GM10847 (cell line): ENCODE results near the gene SLC47A2.

Experiments used
- POLR2A ChIP-seq: IDR thresholded peaks from 2 replicates; pipeline ENCODE4 v1.6.1; 2011; ENCODE audit not compliant: insufficient read length; ENCODE audit errors: extremely low read depth

The SLC47A2 gene

DNA sequence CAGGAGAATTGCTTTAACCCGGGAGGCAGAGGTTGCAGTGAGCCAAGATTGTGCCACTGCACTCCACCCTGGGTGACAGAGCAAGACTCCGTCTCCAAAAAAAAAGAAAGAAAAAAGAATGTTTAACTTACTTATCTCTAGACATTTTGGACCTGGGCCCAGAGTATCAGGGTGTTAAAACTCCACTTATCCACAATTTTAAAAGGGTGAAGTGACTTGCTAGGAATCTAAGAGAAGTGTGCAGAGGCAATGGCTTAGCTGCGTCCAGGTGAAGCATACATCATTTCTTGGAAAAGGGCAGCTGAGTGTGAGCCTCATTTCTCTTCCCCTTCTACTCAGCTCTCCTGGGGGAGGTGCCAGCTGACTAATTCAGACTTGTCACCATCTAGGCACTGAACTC is 42.8 kb downstream of the SLC47A2 start:
- no peak for TF ChIP-seq POLR2A

DNA sequence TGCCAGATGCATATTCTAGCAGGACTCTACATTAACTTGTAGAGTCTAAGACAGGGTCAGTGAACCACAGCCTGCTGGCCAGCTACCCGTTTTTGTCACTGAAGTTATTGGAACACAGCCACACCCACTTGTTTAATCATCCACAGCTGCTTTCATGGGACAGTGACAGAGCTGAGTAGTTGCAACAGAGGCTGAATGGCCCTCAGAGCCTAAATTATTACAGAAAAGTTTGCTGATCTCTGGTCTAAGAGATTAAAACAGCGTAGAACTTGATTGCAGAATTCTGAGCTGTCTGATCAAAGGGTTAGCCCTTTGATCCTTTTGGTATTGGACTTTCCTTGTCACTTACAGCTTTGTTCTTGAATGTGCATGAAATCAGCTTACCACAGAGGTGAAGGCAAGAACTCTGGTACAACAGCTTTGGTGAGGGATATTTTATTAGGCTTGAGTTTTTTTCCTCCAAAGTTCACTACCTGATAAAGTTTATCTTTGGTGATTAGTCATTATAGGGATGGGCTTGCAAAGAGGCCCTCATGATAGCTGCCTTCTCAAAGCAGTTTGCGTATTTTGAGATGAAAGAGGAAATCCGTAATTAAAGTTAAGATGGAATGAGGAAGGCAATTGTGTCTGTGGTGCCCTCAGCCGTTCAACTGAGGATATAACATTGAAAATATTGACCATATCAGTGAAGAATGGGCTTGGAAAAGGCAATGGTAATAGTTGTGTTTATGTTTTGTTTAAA is 44.2 kb downstream of the SLC47A2 start:
- TF ChIP-seq POLR2A: no peak

GRCh38 chr17:19671433-19671832 is 45.0 kb downstream of the SLC47A2 start:
- no peak for TF ChIP-seq POLR2A

GRCh38 chr17:19670908-19671307 is 45.5 kb downstream of the SLC47A2 start:
- TF ChIP-seq POLR2A: no peak

DNA sequence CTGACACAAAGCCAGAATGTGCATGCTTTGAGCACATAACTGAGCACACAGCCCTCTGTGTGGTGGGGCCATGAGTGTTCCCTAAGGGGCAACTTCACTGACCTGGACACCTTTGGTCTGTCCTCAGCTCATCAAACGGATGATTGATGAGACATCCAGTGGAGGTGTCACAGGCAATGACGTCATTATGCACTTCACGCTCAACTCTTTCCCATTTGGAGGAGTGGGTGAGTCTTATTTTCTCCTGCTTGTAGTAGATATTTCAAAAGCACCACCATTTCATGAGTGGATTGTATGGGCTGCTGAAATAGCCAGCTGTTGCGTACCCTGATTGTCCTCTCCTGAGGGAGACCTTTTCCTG is 51.6 kb downstream of the SLC47A2 start:
- TF ChIP-seq POLR2A: no peak

- TF ChIP-seq POLR2A: no peak
These were observed 52.1 kb downstream of the SLC47A2 start for GRCh38 chr17:19664136-19664820.

DNA sequence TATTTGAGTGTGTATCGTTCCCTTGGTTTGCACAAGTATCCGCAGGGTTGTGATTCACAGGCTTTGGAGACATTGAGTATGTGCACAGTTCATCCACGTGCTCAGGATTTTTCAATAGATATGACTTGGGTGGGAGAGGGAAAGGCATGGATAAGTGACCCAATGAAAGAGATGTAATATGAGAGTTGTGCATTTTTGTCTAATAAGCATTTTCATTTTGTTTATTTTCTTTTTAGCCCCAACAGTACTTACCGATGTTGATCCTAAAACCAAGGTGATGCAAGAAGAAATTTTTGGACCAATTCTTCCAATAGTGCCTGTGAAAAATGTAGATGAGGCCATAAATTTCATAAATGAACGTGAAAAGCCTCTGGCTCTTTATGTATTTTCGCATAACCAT is 53.3 kb downstream of the SLC47A2 start:
- TF ChIP-seq POLR2A: no peak

- TF ChIP-seq POLR2A: no peak
These were observed 55.3 kb downstream of the SLC47A2 start for GRCh38 chr17:19661121-19661520.

DNA sequence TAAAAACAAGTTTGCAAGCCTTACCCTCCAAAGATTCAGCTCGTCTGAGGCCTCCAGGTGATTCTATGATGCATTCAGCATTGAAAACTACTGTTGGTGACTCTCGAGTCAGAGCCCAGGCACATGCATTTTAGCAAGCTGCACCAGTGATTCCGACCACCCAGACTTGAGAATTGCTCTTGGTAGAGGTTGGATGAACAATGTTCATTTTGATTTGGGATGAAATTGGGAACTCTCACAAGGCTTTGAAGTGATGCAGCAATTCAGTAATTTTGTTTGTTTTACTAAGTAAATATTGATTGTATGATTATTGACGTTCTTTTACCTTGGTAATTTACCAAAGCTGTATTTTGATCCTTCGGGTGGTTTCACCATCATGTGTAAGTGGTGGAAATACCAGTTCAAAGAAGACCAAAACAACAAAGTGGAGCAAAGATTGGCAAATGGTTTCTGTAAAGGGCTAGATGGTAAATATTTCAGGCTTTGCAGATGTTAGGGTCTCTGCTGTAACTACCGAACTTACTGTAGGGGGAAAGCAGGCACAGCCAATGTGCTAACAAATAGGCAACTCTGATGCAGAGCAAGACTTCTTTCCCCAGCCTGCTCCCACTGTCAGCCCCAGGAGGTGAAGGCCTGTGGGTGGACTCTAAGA is 56.0 kb downstream of the SLC47A2 start:
- no peak for TF ChIP-seq POLR2A

- no peak for TF ChIP-seq POLR2A
These were observed 56.8 kb downstream of the SLC47A2 start for GRCh38 chr17:19659366-19660177.

GRCh38 chr17:19656851-19657581 is 59.4 kb downstream of the SLC47A2 start:
- no peak for TF ChIP-seq POLR2A

GRCh38 chr17:19656336-19656735 is 60.0 kb downstream of the SLC47A2 start:
- TF ChIP-seq POLR2A: no peak

GRCh38 chr17:19654896-19655295 is 61.5 kb downstream of the SLC47A2 start:
- TF ChIP-seq POLR2A: no peak

GRCh38 chr17:19654342-19654886 is 62.0 kb downstream of the SLC47A2 start:
- no peak for TF ChIP-seq POLR2A

DNA sequence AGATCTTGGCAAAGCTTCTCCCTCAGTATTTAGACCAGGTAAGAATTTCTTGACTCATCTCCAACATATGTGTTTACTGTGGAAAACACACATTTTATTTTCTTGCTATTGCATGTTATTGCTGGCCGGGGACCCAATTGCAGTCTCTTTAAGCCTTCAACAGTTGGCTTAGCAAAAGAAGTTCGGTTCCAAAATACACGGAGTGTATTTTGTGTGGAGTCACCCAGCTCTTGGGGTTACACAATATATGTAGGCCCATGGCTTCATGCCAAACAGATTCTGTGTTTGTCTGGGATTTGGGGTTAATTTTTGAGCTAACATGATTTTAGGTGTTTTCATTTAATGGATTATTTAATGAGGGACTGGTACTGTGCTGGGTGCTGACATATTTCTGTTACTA is 63.8 kb downstream of the SLC47A2 start:
- no peak for TF ChIP-seq POLR2A
